ENCODE data around the gene PTPRN2. TPM values are rescaled to one million over a fixed set of nuclear protein-coding genes. Genes with fewer than 3 reads are reported as not detected.

The PTPRN2 gene
- polyA plus RNA-seq, 1 experiment, result 0.31 TPM

GRCh38 chr7:158024351-158024715 is 563.3 kb downstream of the PTPRN2 start:
- TF ChIP-seq CTCF (IDR thresholded peaks at IDR 0.05; ENCODE audit: insufficient read depth, low read depth, low read length), result no peak
- no peaks in the 10 kb centered on the region for H3K36me3 ChIP-seq (ENCODE audit: control insufficient read depth, insufficient read depth, low read length)
- ChIA-PET POLR2A (no interaction called here), CTCF (no interaction called here)
- no peaks in the 10 kb centered on the region for H3K27me3 ChIP-seq (ENCODE audit: control insufficient read depth, insufficient read depth, low read length)
- DNase-seq (ENCODE audit: low read depth), result no peak
- no peak overlapping the region for H3K4me3 ChIP-seq (ENCODE audit: low read depth, low read length)

DNA sequence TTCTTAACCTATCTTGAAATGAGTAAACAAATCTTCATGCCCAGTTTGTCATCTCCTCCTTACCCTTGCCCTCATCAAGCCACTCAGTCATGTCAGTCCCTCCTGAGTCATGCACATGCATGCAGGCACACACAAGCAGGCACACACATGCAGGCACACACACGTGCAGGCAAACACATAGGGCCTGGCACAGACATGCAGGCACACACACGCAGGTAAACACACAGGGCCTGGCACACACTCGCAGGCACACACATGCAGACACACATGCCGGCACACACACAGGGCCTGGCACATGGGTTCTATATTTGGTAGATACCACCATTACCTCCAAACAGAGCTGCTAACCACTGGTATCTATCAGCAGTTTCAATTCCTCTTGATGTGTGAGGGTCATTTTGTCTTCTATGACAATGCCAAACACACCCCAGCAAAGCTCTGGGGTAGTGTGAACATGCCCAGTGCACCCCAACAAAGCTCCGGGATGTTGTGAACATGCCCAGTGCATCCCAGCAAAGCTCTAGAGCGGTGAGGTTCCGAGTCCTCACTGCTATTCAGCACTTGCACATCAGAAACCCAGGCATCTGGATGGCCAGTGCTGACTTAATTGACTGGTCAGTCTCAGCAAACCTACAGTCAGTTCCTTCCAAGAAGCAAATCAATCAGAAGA is 563.8 kb downstream of the PTPRN2 start:
- no peak for DNase-seq (ENCODE audit: low read depth)
- POLR2A ChIA-PET, result no interaction called here

GRCh38 chr7:158023157-158023556 is 564.5 kb downstream of the PTPRN2 start:
- Histone ChIP-seq H3K4me3 (ENCODE audit: low read depth, low read length) (no peak overlapping the region), H3K36me3 (ENCODE audit: control insufficient read depth, insufficient read depth, low read length) (no peaks in the 10 kb centered on the region), H3K27me3 (ENCODE audit: control insufficient read depth, insufficient read depth, low read length) (no peaks in the 10 kb centered on the region)
- ChIA-PET POLR2A (no interaction called here), CTCF (no interaction called here)
- no peak for DNase-seq (ENCODE audit: low read depth)
- TF ChIP-seq CTCF (IDR thresholded peaks at IDR 0.05; ENCODE audit: insufficient read depth, low read depth, low read length), result no peak

More for the DNA sequence above, 563.8 kb downstream of the PTPRN2 start:
- Histone ChIP-seq H3K27me3 (ENCODE audit: control insufficient read depth, insufficient read depth, low read length) (no peaks in the 10 kb centered on the region), H3K36me3 (ENCODE audit: control insufficient read depth, insufficient read depth, low read length) (no peaks in the 10 kb centered on the region), H3K4me3 (ENCODE audit: low read depth, low read length) (no peak overlapping the region)
- no peak for TF ChIP-seq CTCF (IDR thresholded peaks at IDR 0.05; ENCODE audit: insufficient read depth, low read depth, low read length)
- CTCF ChIA-PET, result no interaction called here

DNA sequence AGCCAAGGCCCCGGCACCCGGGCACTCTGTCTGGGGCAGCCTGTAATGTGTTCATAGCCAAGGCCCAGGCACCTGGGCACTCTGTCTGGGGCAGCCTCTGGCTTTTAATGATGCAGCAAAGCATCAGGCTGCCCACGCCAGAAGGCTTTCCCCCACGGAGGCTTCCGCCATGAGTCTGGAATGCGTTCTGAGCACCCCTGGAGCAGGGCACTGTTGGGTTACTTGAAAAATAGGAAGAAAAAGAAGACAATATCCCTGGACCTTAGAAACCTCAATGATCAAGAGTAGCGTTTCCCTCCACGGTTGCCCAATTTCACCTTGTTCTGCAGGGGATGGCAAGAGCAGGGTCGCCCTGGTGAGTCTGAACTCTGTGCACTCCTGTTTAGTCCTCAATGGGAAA is 565.0 kb downstream of the PTPRN2 start:
- no peak for TF ChIP-seq CTCF (IDR thresholded peaks at IDR 0.05; ENCODE audit: insufficient read depth, low read depth, low read length)
- Histone ChIP-seq H3K36me3 (ENCODE audit: control insufficient read depth, insufficient read depth, low read length) (no peaks in the 10 kb centered on the region), H3K4me3 (ENCODE audit: low read depth, low read length) (no peak overlapping the region), H3K27me3 (ENCODE audit: control insufficient read depth, insufficient read depth, low read length) (no peaks in the 10 kb centered on the region)
- no peak for DNase-seq (ENCODE audit: low read depth)
- POLR2A ChIA-PET, result no interaction called here
- CTCF ChIA-PET, result no interaction called here

GRCh38 chr7:158021836-158022235 is 565.8 kb downstream of the PTPRN2 start:
- POLR2A ChIA-PET, result no interaction called here

More at GRCh38 chr7:158021836-158022235, 565.8 kb downstream of the PTPRN2 start:
- CTCF ChIA-PET, result no interaction called here
- no peak for DNase-seq (ENCODE audit: low read depth)
- Histone ChIP-seq H3K4me3 (ENCODE audit: low read depth, low read length) (no peak overlapping the region), H3K36me3 (ENCODE audit: control insufficient read depth, insufficient read depth, low read length) (no peaks in the 10 kb centered on the region), H3K27me3 (ENCODE audit: control insufficient read depth, insufficient read depth, low read length) (no peaks in the 10 kb centered on the region)
- no peak for TF ChIP-seq CTCF (IDR thresholded peaks at IDR 0.05; ENCODE audit: insufficient read depth, low read depth, low read length)

All from BJ (cell line).